Common myeloid progenitor, CD34-positive (primary cell): Measurements from ENCODE around the gene ZNF646.

Source experiments
- CTCF ChIA-PET: fragments of 350-600 bp; sonication (Branson Sonifier 250); formaldehyde crosslinking; loops from one replicate; lab custom pipeline; 2021; ENCODE audit warnings: antibody characterized with exemption; lab: Charles Lee
- POLR2A ChIA-PET: fragments of 350-600 bp; sonication (Branson Sonifier 250); formaldehyde crosslinking; loops from one replicate; lab custom pipeline; 2021; ENCODE audit warnings: antibody characterized with exemption; lab: Charles Lee
- DNase-seq, 3 donors: peaks; one replicate each; pipeline versions ENCODE4 v3.0.0 to v3.0.0-alpha.2; 2013
- H3K27ac ChIP-seq, 2 experiments: 1 replicate in 1 of 2; 2 replicates in 1 of 2; pipeline ENCODE4 v1.7.0; 2013; ENCODE audit warnings: inconsistent platforms in 2 of 2, low read length in 2 of 2, mild to moderate bottlenecking in 2 of 2, low read depth in 1 of 2, moderate library complexity in 1 of 2; ENCODE audit not compliant: severe bottlenecking in 2 of 2, insufficient read depth in 1 of 2, poor library complexity in 1 of 2
- H3K27me3 ChIP-seq, 5 experiments: replicated peaks in 2 of 5; 1 replicate in 3 of 5; 2 replicates in 2 of 5; pipeline versions ENCODE4 v1.6.1 to v1.7.0; 2013; ENCODE audit warnings: low read length in 4 of 5, mild to moderate bottlenecking in 2 of 5, moderate library complexity in 2 of 5, inconsistent platforms in 1 of 5; ENCODE audit not compliant: insufficient read depth in 5 of 5, control insufficient read depth in 4 of 5
- H3K36me3 ChIP-seq, 4 experiments: 1 replicate in 2 of 4; 2 replicates in 2 of 4; pipeline versions ENCODE4 v1.6.1 to v1.7.0; 2013; ENCODE audit warnings: low read length in 3 of 4, control low read depth in 1 of 4, mild to moderate bottlenecking in 1 of 4; ENCODE audit not compliant: control insufficient read depth in 4 of 4, insufficient read depth in 4 of 4
- H3K4me1 ChIP-seq, 4 experiments: 1 replicate in 3 of 4; 2 replicates in 1 of 4; pipeline versions ENCODE4 v1.6.1 to v1.7.1; 2013; ENCODE audit warnings: low read length in 3 of 4, mild to moderate bottlenecking in 3 of 4, control low read depth in 1 of 4, inconsistent platforms in 1 of 4, moderate library complexity in 1 of 4; ENCODE audit not compliant: control insufficient read depth in 4 of 4, insufficient read depth in 4 of 4; ENCODE audit errors: control extremely low read depth in 1 of 4
- H3K4me3 ChIP-seq, 7 experiments: 1 replicate in 4 of 7; 2 replicates in 3 of 7; pipeline versions ENCODE4 v1.5.1 to v1.7.0; 2013; ENCODE audit warnings: mild to moderate bottlenecking in 7 of 7, low read length in 6 of 7, moderate library complexity in 6 of 7, inconsistent platforms in 2 of 7, low read depth in 2 of 7, control low read depth in 1 of 7; ENCODE audit not compliant: insufficient read depth in 4 of 7, control insufficient read depth in 1 of 7; ENCODE audit errors: extremely low read depth in 1 of 7
- H3K9me3 ChIP-seq, 5 experiments: 1 replicate in 4 of 5; 2 replicates in 1 of 5; pipeline versions ENCODE4 v1.6.1 to v1.7.1; 2013; ENCODE audit warnings: low read length in 4 of 5, mild to moderate bottlenecking in 2 of 5, inconsistent platforms in 1 of 5, low read depth in 1 of 5, moderate library complexity in 1 of 5; ENCODE audit not compliant: control insufficient read depth in 4 of 5, insufficient read depth in 2 of 5; ENCODE audit errors: control extremely low read depth in 1 of 5
- WGBS: methylation state at CpG from one replicate; pipeline ENCODE4 v1.1.5; 2013; ENCODE audit not compliant: insufficient coverage; 5-methylcytosine and 5-hydroxymethylcytosine counted together

Gene ZNF646

DNA sequence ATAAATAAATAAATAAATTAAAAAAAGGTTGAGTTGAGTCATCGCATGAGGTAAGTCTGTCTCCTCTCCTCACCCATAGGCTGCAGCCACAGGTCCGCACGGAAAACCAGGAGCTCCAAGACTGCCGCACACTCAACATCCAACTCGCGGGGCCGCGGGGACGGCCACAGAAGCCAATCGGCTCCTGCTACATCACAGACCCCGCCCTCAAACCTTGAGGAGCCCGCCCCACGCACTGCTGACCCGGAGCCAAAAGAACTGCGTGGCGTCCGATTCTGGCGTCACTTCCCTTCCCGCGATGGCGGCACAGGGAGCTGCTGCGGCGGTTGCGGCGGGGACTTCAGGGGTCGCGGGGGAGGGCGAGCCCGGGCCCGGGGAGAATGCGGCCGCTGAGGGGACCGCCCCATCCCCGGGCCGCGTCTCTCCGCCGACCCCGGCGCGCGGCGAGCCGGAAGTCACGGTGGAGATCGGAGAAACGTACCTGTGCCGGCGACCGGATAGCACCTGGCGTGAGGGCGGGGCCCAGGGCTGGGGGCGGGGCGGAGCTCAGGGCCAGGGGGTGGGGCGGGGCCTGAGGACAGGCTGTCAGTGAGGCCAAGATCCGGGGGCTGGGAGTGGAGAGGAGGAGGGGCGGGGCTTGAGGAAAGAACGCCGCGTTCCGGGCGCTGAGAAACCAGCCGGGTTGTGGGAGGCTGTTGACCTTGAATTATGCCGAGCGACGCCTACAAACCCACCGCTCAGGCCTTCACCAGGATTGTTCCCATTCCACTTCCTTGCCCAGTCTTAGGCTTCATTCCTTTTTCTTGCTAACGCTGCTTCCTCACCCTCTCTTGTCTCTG, 43.4 kb downstream of the ZNF646 start, which contains the start of gene KAT8:
Gene KAT8 (plus strand): TSS at position 281 of the 839 bp plus-strand sequence. CDS start 18 bp downstream, at position 299.
- Histone ChIP-seq H3K4me3 (peak within 1 kb of the TSS; percentile 64 to 96 (median 87)), H3K27me3 (no peaks in the 10 kb centered on the region), H3K27ac (peak within 1 kb of the TSS; percentile 51 to 88), H3K36me3 (peaks cover 9 to 33% (median 20%) of the 10 kb centered on the region in 4 experiments), H3K4me1 (peaks cover 11 to 40% (median 34%) of the 10 kb centered on the region in 4 experiments), H3K9me3 (no peaks in the 10 kb centered on the region)
- ChIA-PET POLR2A (interaction anchor here (0.6 to 1.6 kb wide), 7 partner anchors 12 to 62 kb away, joined by 3 to 18 read pairs (median 6); partner anchors contain the start of genes FUS, ZNF646 and ZNF668), CTCF (interaction anchor here (0.8 to 5.3 kb wide), 8 partner anchors 10 to 326 kb away, joined by 3 to 38 read pairs (median 5); partner anchors contain the start of genes BCKDK and PRSS8)
- WGBS = 0% methylated on average over 17 of the region's 68 CpGs
- peak; percentile 98 to 99 (median 99) for DNase-seq

DNA sequence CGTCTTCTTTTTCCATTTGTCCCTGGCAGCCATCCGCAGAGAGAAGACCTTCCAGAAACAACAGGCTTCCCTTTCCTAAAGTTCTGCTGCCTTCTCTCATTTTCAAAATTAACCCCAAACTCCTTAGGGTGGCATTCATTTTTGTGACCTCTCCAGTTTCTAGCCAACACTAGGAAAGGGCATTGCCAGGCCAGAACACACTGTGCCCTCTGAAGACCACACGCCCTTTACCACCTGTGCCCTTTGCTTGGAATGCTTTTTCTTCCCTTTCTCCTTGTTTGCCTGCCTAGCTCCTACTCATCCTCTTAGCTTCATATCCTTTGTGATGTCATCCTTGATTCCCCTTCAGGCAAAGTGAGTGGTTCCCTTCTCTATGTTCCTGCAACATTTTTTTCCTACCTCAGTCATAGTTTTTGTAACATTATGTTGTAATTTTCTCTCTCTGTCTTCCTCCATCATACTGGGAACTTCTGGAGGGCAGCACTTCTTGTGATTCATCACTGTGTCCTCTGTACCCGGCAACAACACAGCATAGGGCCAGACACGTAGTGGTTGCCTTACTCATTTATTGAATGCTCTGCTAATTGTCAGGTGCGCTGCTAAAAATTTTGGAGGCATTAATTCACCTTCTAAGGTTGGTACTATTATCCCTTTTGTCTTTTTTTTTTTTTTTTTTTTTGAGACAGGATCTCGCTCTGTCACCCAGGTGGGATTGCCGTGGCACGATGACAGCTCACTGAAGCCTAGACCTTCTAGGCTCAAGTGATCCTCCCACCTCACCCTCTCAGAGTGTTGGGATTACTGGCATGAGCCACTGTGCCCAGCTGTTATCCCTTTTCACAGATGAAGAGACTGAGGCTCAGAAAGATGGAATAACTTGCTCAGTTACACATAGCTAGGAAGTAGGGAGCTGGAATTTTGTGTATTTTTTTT, 44.3 kb downstream of the ZNF646 start:
- peaks cover 7 to 31% (median 25%) of the 10 kb centered on the region in 4 experiments for H3K4me1 ChIP-seq
- no peaks in the 10 kb centered on the region for H3K9me3 ChIP-seq
- no peak for DNase-seq
- POLR2A ChIA-PET = interaction anchor here (1.2 to 1.6 kb wide), 5 partner anchors 11 to 62 kb away, joined by 4 to 18 read pairs (median 8); partner anchors contain the start of gene FUS
- H3K27me3 ChIP-seq = no peaks in the 10 kb centered on the region
- peak overlapping the region; percentile 51 to 88 for H3K27ac ChIP-seq
- peak overlapping the region; percentile 57 to 96 (median 87) for H3K4me3 ChIP-seq
- H3K36me3 ChIP-seq = peaks cover 9 to 29% (median 20%) of the 10 kb centered on the region in 4 experiments
- 53% methylated on average over 5 of the region's 9 CpGs for WGBS
- CTCF ChIA-PET = interaction anchor here (1.1 to 5.3 kb wide), 6 partner anchors 9 to 325 kb away, joined by 3 to 38 read pairs (median 6); partner anchors contain the start of gene PRSS8

DNA sequence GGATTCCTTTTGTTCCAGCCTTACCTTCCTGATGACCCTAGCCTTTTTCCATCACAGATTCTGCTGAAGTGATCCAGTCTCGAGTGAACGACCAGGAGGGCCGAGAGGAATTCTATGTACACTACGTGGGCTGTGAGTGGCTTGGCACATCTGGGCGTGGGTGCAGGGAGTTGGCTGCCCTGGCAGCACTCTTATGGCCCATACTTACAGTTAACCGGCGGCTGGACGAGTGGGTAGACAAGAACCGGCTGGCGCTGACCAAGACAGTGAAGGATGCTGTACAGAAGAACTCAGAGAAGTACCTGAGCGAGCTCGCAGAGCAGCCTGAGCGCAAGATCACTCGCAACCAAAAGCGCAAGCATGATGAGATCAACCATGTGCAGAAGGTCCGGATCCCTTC, 45.9 kb downstream of the ZNF646 start:
- no peaks in the 10 kb centered on the region for H3K9me3 ChIP-seq
- H3K36me3 ChIP-seq = peaks cover 9 to 36% (median 25%) of the 10 kb centered on the region in 4 experiments
- H3K4me1 ChIP-seq = peaks cover 7 to 20% (median 15%) of the 10 kb centered on the region in 4 experiments
- H3K4me3 ChIP-seq = no peak overlapping the region
- ChIA-PET POLR2A (no interaction called here), CTCF (interaction anchor here (0.6 to 5.3 kb wide), 4 partner anchors 9 to 22 kb away, joined by 3 to 38 read pairs (median 6); no protein-coding TSS in a partner anchor)
- DNase-seq = no peak
- WGBS = 94% methylated on average over 13 of the region's 16 CpGs
- H3K27ac ChIP-seq = no peak overlapping the region
- no peaks in the 10 kb centered on the region for H3K27me3 ChIP-seq

DNA sequence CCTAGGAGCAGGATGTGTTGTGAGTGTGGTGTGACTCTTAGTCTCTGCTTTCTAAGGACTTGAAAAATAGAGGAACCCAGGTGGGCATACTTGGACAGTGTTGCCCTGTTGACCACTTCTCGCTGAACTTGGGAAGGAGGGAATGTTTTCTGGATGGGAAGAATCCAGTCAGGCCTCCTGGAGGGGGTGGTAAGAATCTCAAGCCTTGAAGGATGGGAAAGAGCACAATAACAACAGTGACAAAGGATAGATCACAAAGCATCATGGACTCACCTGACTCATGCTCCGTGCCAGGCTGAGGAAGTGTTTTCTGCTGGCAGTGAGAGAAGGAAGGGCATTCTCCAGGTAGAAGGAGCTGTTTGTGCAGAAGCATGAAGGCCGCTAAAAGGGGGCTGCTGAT, 51.6 kb downstream of the ZNF646 start:
- no peaks in the 10 kb centered on the region for H3K9me3 ChIP-seq
- peaks cover 6 to 57% (median 49%) of the 10 kb centered on the region in 4 experiments for H3K4me1 ChIP-seq
- peak overlapping the region; percentile 28 to 97 for H3K27ac ChIP-seq
- no peak for DNase-seq
- POLR2A ChIA-PET = no interaction called here
- CTCF ChIA-PET = interaction anchor here (0.9 to 9.6 kb wide), 2 partner anchors 9 to 17 kb away, joined by 4 to 123 read pairs; no protein-coding TSS in a partner anchor
- 97% methylated on average over 3 of the region's 3 CpGs for WGBS
- no peaks in the 10 kb centered on the region for H3K27me3 ChIP-seq
- H3K4me3 ChIP-seq = no peak overlapping the region
- peaks cover 4 to 43% (median 23%) of the 10 kb centered on the region in 4 experiments for H3K36me3 ChIP-seq

DNA sequence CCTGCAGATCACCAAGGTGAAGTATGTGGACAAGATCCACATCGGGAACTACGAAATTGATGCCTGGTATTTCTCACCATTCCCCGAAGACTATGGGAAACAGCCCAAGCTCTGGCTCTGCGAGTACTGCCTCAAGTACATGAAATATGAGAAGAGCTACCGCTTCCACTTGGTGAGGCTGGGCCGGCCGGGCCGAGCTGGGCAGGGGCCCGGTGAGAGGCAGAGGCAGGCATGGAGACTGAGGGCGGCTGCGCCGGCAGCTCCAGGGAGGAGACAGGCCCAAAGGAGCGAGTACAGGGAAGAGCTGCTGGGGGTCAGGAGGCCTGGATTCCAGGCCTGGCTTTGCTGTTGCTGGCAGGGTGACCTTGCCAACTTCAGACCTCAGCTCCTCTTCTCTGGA, 53.0 kb downstream of the ZNF646 start:
- Histone ChIP-seq H3K36me3 (peaks cover 0 to 43% (median 22%) of the 10 kb centered on the region in 4 experiments), H3K27ac (peak overlapping the region; percentile 93 to 97), H3K27me3 (no peaks in the 10 kb centered on the region), H3K9me3 (no peaks in the 10 kb centered on the region), H3K4me1 (peaks cover 6 to 57% (median 49%) of the 10 kb centered on the region in 4 experiments), H3K4me3 (peak overlapping the region in 1 of 7 experiments; percentile 25)
- DNase-seq = no peak
- POLR2A ChIA-PET = no interaction called here
- WGBS = 95% methylated on average over 13 of the region's 13 CpGs
- CTCF ChIA-PET = interaction anchor here (0.9 to 9.6 kb wide), 5 partner anchors 8 to 48 kb away, joined by 3 to 123 read pairs (median 4); no protein-coding TSS in a partner anchor
